GM12891 (cell line): Measurements from ENCODE around the gene LRPAP1.

Experiments
- POLR2A ChIP-seq: IDR thresholded peaks from 2 replicates; pipeline ENCODE4 v1.6.1; 2011; ENCODE audit warnings: low read depth, low read length, control low read depth
- TAF1 ChIP-seq: IDR thresholded peaks from 2 replicates; pipeline ENCODE4 v1.6.1; 2011; ENCODE audit warnings: low read depth, low read length, control low read depth

DNA sequence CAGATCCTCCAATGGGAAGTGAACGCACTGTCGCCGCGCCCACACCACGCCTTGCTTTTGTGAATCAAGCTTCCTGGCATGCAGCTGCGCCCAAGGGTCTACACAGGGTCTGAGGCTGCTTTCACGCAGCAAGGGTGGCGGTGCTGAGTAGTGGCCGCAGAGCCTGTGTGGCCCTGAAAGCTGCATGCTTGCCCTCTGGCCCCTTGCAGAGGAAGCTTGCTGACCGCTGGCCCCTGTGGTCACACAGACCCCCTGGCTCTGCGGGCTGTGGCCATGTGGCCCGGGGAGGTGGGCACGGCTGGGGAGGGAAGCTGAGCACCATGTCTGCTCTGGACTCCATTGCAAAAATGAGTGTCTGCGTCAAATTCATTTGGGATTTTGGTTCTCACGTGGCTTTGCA is 60.3 kb downstream of the LRPAP1 start:
- no peak for TF ChIP-seq POLR2A
- TF ChIP-seq TAF1: no peak
